Endothelial cell (in vitro differentiated cells): ENCODE results near the gene PTH2. TPM values are rescaled to one million over a fixed set of nuclear protein-coding genes. Genes with fewer than 3 reads are reported as not detected.

ENCODE experiments used
- DNase-seq: peaks from one replicate; pipeline ENCODE4 v3.0.0; 2021; ENCODE audit warnings: low spot score
- H3K27ac Mint-ChIP-seq: one replicate; pipeline ENCODE4 v1.8.0; 2021; ENCODE audit warnings: mixed read lengths, inconsistent platforms; ENCODE audit not compliant: unreplicated experiment
- H3K27me3 Mint-ChIP-seq: one replicate; pipeline ENCODE4 v1.8.0; 2021; ENCODE audit warnings: mild to moderate bottlenecking, moderate library complexity, mixed read lengths, inconsistent platforms; ENCODE audit not compliant: unreplicated experiment
- H3K36me3 Mint-ChIP-seq: one replicate; pipeline ENCODE4 v1.8.0; 2021; ENCODE audit warnings: mild to moderate bottlenecking, low read depth, mixed read lengths, inconsistent platforms; ENCODE audit not compliant: unreplicated experiment
- H3K4me1 Mint-ChIP-seq: one replicate; pipeline ENCODE4 v1.8.0; 2021; ENCODE audit warnings: mild to moderate bottlenecking, mixed read lengths, inconsistent platforms; ENCODE audit not compliant: unreplicated experiment
- H3K4me3 Mint-ChIP-seq: one replicate; pipeline ENCODE4 v1.8.0; 2021; ENCODE audit warnings: mild to moderate bottlenecking, mixed read lengths, inconsistent platforms; ENCODE audit not compliant: unreplicated experiment
- H3K9me3 Mint-ChIP-seq: one replicate; pipeline ENCODE4 v1.8.0; 2021; ENCODE audit warnings: mixed read lengths, inconsistent platforms; ENCODE audit not compliant: unreplicated experiment
- total RNA-seq: library from RNA; stranded (reverse); fragmentation: NEBNext Ultra II Directional; extraction: Animal tissue kit (Norgen Biotek cat#: 25700); gene quantifications from one replicate; pipeline ENCODE4 v1.2.1, GENCODE V29; 2021; ENCODE audit not compliant: unreplicated experiment
- TF ChIP-seq, protein P1 (sequence below): fragments of 200-600 bp; sonication (generic); IDR thresholded peaks from one replicate; pipeline ENCODE4 v1.5.0; 2021; ENCODE audit warnings: antibody characterized with exemption; ENCODE audit not compliant: unreplicated experiment

The PTH2 gene
- total RNA-seq, 1 donor from 2014 or later = not detected

GRCh38 chr19:49442771-49443365, 19.6 kb upstream of the PTH2 start:
- Mint-ChIP-seq H3K4me3 (peak overlapping the region; percentile 82), H3K27me3 (peaks cover 43% of the 10 kb centered on the region), H3K36me3 (peaks cover 16% of the 10 kb centered on the region), H3K27ac (no peak overlapping the region), H3K9me3 (no peaks in the 10 kb centered on the region), H3K4me1 (peaks cover 14% of the 10 kb centered on the region)
- DNase-seq = peak; percentile 99
- TF ChIP-seq, protein P1, sequence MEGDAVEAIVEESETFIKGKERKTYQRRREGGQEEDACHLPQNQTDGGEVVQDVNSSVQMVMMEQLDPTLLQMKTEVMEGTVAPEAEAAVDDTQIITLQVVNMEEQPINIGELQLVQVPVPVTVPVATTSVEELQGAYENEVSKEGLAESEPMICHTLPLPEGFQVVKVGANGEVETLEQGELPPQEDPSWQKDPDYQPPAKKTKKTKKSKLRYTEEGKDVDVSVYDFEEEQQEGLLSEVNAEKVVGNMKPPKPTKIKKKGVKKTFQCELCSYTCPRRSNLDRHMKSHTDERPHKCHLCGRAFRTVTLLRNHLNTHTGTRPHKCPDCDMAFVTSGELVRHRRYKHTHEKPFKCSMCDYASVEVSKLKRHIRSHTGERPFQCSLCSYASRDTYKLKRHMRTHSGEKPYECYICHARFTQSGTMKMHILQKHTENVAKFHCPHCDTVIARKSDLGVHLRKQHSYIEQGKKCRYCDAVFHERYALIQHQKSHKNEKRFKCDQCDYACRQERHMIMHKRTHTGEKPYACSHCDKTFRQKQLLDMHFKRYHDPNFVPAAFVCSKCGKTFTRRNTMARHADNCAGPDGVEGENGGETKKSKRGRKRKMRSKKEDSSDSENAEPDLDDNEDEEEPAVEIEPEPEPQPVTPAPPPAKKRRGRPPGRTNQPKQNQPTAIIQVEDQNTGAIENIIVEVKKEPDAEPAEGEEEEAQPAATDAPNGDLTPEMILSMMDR = no peak

GRCh38 chr19:49442354-49442753, 19.1 kb upstream of the PTH2 start:
- Mint-ChIP-seq H3K9me3 (no peaks in the 10 kb centered on the region), H3K27me3 (peaks cover 48% of the 10 kb centered on the region), H3K36me3 (peaks cover 16% of the 10 kb centered on the region), H3K4me3 (peak overlapping the region; percentile 82), H3K4me1 (peaks cover 14% of the 10 kb centered on the region), H3K27ac (no peak overlapping the region)
- TF ChIP-seq, protein P1 = no peak
- no peak for DNase-seq

DNA sequence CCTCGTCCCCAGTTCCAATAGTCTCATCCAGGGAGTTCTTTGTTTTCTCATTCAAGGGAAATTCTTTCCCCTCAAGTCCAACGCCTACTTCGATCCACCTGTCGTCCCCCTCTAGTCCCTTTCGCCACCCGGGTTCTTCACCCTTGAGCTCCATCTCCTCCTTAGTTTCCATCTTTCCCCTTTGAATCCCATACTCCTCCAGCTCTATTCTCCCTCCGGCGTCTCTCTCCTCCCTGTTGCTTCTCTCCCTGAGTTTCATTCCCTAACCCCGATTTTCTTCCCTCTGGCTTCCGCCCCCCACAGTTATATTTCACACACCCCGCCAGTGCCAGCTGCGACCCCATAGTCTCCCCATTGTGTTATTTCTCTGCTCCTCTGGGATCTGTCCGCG, 18.7 kb upstream of the PTH2 start:
- no peak for DNase-seq
- Mint-ChIP-seq H3K4me1 (peaks cover 14% of the 10 kb centered on the region), H3K9me3 (no peaks in the 10 kb centered on the region), H3K27ac (no peak overlapping the region), H3K36me3 (peaks cover 16% of the 10 kb centered on the region), H3K4me3 (peak overlapping the region; percentile 82), H3K27me3 (peaks cover 49% of the 10 kb centered on the region)
- TF ChIP-seq, protein P1 = no peak

DNA sequence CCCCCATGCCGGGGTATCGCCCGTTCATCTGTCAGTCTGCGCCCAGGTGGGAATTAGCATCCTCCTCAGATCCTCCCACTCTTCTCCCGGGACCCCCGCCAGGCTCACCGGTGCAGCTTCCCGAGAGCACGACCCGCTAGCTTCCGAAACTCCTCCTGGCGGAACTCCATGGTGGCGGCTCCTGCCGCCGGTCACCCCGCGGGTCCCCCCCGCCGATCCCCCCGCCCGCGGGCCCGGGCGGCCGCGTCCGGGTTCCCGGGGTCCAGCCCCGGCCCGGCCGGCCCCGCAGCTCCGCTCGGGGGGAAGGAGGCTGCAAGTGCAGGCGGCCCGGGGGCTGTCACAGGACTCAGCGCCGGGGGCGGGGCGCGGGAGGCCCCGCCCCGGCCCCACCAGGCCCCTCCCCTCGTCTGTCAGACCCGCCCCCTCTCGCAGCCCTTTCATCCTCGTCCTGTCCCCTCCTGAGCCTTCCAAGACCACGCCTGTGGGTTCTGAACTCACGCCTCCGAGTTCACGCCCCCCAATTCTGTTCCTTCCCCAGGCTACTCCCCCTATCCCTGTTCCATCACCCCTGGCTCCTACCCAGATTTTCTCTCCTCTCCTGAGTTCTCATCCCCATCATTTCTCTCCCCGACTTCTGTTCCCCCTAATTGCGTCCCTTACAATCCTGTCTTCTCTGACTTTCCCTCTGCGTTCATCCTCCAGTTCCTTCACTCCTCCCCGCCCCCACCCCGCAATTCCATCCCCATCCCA, 18.1 kb upstream of the PTH2 start, which contains the start of gene SLC17A7:
Gene SLC17A7 (minus strand): TSS at position 318 of the 750 bp plus-strand sequence. CDS start 148 bp downstream, at position 170.
- H3K36me3 Mint-ChIP-seq = peaks cover 11% of the 10 kb centered on the region
- TF ChIP-seq, protein P1 = no peak
- H3K9me3 Mint-ChIP-seq = no peaks in the 10 kb centered on the region
- peak; percentile 43 for DNase-seq
- no peak within 1 kb of the TSS for H3K27ac Mint-ChIP-seq
- H3K27me3 Mint-ChIP-seq = peaks cover 52% of the 10 kb centered on the region
- peaks cover 14% of the 10 kb centered on the region for H3K4me1 Mint-ChIP-seq
- peak within 1 kb of the TSS; percentile 82 for H3K4me3 Mint-ChIP-seq
